GM19372 (cell line): Measurements from ENCODE around the gene TBXAS1.

Source experiments
- ATAC-seq: cut with Tn5 transposase; IDR thresholded peaks from one replicate; pipeline ENCODE4 v1.9.1; 2021; ENCODE audit warnings: mild to moderate bottlenecking, low read depth, moderate library complexity; ENCODE audit not compliant: unreplicated experiment

TBXAS1 gene

DNA sequence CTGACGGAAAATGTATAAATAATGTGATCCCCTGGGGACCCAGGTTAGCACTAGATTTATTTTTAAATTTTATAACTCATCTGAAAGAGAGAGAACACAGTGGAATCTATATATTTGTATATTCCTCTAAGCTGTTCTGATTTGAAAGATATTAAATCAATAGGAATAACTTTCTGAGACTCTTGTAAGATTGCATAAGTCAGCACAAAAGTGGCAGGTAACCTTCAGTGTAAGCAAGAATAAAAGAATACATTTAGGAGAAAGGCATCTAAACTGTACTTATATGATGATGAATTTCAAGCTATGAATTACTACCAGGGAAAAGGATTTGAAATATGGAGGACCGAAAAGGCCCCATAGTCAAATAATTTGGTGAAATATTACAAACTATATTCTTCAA is 112.8 kb downstream of the TBXAS1 start:
- no peak for ATAC-seq

DNA sequence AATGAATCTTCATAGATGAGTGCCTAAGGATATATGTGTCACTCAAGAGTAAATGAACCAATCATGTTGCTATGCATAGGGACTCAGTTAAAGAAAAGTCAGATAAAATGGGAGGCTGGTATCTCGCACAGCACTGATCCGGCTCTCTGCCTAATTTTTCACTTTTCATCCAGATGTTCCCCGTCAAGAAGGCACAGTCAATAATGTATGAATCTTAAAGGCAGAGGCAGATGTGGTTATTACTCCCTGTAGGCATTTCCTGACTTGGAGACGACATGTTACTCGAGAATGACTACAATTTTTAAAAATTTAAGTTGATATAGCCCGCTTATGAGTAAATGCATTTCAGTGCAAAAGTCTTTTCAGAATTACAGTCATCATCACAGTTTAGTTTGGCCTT is 113.6 kb downstream of the TBXAS1 start:
- ATAC-seq: no peak

DNA sequence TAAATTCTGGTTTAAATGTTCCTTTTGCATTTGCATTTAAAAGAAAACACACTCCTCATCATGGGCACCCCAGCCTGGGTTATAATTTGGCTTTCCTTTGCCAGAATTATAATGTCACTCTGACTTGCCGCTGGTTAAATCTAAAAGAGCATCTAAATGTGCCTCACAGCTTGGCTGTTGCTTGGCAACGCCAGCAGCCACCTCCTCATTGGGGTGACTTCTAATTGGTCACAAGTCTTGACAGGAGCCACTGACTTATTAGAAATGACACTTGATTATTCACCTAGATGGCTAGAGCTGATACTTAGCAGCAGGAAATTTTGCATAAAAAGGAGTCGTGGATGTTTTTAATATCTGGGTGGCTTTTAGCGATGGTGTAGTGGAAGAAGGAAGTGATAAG is 114.3 kb downstream of the TBXAS1 start:
- no peak for ATAC-seq

DNA sequence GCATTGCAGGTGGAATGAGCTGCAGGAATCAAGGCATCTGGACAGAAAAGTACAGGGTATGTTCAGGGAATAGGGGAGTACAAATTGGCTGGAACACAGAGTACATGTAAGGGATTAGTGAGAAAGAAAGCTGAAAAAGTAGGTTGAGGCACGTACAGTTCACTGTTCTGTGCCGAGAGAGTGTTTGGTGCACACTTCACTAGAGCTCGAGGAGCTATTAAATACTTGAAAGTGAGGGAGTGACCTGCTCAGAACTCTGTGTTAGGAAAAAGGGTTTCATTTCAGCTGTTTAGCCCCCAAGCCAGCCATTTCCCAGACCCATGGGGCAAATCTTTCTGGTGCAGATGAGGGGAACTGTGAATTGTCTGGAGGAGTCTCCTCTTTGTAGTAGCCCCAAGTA is 115.2 kb downstream of the TBXAS1 start:
- ATAC-seq: no peak

DNA sequence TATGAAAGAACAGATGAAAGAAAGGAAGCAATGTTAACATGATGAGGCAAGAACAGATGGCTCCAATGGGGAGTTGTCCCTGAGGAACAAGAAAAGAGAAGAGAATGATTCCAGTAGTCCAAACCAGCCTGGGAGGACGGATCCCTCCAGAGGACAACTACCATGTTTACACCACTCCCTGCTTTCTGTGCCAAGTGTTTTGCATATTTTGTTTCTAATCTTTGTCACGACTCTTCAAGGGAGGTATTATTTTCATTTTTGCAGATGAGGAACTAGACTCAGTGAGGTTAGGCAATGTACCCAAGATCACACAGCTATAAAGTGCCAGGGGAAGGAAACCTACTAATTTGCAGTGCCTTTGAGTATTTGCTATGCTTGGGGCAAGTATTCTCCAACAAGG is 117.5 kb downstream of the TBXAS1 start:
- no peak for ATAC-seq

DNA sequence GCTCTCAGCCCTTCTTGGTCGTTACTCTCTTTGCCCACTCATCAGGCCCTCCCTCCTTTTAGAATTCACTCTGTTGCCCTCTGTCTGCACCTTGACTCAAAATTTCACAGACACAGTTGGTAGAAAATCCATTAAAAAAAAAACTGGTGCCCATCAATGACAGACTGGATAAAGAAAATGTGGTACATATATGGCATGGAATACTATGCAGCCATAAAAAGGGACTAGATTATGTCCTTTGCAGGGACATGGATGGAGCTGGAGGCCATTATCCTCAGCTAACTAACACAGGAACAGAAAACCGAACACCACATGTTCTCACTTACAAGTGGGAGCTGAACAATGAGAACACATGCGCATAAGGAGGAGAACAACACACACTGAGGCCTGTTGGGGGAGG is 118.0 kb downstream of the TBXAS1 start:
- no peak for ATAC-seq

DNA sequence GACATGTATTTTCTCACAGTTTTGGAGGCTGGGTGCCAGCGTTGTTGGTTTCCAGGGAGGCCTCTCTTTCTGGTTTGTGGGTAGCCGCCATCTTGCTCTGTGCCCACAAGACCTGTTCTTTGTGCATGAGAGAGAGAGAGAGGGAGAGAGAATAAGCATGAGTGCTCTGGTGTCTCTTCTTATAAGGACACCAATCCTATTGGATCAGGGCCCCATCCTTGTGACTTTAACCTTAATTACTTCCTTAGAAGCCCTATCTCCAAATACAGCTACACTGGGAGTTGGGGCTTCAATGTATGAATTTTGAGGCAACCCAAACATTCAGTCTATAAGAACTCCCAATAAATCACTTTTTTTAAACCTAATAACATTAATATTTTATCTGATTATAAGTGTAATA is 119.1 kb downstream of the TBXAS1 start:
- ATAC-seq: no peak

DNA sequence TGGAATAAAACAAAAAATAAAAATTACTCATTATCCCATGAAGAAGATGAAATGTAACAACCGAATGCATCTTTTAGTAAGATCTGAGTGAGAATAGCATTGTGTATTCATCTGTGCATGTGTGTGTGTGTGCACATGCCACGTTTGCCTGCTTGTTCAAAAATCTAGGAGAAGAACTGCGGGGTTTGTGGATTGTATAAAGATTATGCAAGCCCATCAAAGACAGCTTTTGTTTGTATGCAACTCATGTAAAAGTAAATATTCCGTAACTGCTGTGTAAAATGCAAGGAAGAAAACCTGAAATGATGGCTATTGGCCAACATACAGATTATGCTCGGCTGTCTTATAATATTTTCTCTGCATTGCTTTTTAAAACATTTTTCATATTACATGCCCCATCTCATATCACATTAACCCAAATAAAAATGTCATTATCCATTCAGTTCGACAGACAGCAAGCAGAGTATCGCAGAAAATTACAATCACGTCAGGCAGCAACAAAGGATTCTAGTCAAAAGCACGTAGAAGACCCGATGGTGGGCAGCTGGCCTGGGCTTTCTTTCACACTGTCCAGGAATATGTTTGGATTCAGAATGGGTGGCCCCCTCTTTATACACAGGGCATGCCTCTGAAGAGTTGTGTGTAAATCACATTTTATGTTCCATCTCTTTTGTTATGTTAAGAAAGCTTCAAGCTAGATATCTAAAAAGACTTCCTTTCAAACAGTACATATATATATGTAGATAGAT is 119.7 kb downstream of the TBXAS1 start:
- ATAC-seq: no peak

DNA sequence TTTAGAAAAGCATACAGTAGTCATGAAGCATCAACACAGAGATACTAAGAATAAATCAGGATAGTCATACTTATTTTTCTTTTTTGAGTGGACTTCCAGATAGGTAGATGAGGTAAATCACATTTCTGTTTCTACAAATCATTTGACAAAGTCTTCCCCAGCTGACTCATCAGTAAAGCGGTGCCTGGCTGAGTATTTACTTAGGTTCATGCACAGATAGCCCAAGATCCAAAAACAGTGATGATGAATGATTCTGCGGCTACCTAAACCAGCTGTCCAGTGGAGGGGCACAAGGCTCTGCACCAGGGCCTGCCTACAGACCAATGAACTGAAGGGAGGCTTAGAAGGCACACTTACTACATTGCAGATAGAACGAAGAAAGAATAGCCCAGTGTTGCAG is 120.6 kb downstream of the TBXAS1 start:
- no peak for ATAC-seq

DNA sequence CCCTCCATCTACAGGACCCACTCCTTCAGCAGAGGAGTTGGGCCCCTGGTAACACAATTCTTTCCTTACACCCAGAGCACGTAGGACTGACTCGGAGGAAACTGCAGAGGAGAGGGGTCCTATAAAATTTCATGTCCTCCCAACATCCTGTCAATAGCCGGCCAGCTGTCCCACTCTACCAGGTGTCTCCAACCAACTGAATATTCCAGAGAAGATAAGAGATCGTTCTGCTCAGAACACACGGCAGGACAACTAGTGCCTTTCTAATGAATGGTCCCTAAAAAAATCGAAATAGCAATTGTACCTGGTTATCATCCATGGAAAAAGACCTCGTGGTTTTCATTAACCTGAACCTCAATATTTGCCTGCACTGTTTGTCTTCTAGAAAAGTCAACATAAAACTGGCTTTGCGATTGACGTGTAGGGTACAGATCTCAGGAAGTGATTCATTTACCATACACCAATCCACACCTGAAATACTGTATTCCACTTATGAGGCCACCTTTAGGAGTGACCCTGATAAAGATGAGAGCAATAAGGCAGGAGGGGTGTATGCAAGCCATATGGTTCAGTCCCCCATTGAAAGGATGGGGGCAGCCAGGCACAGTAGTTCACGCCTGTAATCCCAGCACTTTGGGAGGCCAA is 121.9 kb downstream of the TBXAS1 start:
- ATAC-seq: no peak

DNA sequence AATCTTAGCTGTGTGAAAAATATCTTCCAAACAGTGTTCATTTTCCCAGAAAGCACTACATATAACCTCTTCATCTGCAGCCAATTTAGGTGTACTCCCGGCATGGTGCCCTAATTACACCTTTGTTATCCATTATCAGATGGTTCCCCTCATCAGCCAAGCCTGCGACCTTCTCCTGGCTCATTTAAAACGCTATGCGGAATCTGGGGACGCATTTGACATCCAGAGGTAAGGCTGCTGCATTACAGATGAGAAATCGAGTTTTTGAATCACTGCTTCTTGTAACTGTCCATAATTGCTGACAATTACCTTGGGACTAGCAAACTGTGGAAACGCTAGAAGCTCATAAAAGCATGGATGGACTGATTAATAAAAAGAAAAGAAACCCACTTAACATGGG is 124.2 kb downstream of the TBXAS1 start:
- ATAC-seq: no peak

DNA sequence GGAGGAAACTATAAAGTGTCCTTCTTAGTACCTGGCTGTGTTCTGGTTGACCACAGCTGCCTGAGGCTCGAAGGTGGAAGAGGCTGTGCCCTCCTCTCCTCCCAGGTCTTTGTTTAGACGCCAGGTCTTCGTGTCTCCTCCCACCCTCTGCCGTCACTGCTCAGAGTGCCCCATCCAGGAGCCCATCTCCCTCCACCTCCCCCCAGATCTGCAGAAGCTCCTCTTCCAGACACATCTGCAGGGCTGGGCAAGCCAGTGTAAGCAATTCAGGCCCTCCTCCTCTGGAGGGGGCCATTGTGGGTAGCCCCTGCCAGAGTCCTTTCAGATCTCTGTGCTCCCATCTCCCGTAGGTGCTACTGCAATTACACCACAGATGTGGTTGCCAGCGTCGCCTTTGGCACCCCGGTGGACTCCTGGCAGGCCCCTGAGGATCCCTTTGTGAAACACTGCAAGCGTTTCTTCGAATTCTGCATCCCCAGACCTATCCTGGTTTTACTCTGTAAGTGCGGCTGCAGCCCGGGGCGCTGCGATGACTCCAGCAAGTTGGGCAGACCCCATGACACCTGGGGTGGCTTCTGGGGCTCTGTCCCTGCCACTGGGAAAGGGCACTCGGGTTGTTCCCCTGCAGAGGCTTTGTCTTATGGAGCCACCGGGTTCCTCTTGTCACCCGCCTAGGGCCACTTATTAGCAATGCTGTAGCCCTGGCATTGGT is 126.2 kb downstream of the TBXAS1 start:
- ATAC-seq: no peak

DNA sequence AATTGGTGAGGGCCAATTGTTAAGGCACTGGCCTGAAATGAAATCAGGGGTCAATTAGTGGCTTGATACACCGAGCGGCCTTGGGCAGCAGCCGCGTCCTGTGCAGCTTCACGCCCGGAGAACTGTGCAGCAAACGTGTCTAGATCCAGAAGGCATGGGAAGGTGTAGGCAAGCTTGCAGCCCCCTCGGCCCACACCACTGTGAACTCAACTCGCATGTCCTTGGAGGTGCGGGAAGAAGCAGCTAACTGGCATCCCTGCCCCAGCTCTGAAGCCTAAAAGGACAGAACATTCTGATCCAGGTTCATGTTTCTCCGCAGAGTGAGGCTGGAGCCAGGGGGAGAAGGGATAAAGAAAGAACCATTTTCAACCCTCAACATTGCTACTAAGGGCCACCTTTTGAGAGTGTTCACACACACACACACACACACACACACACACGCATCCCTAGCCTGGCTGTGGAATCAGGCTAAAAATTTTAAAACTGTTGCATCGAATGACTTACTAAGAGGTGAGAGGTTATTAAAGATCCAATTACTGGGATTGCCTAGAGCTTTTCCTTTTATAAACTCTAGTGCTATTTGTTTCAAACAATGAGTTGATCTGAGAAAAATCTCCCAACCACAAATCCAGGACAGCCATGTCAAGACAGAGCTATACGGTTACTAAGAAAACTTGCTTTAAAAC is 129.7 kb downstream of the TBXAS1 start:
- no peak for ATAC-seq

DNA sequence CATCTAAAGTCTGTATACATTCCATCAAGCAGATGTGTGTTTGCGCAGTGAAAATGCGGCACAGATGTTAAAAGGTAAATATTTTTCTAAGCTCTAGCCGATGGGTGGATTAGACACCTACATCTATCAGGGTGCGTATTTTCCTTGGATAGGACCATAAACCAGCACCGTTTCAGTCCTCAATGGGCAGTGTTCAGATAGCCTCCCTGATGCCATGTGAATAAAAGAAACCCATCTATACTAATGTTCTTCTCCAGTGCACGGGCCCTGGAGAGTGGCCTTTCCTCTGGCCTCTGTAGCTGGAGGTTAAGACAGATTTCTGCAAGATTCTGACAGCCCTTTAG is 130.2 kb downstream of the TBXAS1 start:
- no peak for ATAC-seq

DNA sequence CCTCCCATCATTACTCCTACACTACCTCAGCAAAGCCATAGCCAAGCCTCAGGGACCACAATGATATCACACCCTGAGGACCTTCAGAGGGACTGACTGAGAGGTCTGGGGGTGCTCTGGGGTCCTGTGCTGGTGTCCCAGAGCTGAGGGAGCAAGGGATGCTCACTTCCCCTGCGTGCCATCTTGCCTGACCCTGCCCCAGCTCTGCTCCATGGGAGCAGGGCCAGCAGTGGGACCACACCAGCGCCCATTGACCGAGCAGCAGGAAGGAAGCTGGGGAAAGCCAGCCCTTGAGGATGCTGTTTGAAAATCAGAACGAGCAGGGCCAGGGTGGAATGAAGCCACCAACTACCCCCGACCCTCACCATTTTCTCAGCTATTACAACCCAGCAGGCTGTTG is 130.7 kb downstream of the TBXAS1 start:
- ATAC-seq: no peak

DNA sequence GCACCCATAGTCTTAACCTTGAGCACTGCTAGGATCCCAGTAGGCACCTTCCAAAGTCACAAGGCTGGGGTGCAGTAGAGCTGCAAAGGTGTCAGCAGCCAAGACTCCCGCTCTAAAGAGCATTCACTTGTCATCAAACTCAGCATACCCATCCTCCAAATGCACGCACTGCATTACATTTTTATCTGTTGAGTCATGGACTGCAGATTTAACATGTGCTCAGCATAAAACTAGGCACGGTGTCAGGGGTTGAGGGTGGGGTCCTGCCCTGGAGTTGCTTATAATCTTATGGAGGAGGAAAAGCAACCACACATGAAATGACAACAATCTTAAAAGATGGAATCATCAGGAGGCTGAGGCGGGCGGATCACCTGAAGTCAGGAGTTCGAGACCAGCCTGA is 131.1 kb downstream of the TBXAS1 start:
- ATAC-seq: no peak

DNA sequence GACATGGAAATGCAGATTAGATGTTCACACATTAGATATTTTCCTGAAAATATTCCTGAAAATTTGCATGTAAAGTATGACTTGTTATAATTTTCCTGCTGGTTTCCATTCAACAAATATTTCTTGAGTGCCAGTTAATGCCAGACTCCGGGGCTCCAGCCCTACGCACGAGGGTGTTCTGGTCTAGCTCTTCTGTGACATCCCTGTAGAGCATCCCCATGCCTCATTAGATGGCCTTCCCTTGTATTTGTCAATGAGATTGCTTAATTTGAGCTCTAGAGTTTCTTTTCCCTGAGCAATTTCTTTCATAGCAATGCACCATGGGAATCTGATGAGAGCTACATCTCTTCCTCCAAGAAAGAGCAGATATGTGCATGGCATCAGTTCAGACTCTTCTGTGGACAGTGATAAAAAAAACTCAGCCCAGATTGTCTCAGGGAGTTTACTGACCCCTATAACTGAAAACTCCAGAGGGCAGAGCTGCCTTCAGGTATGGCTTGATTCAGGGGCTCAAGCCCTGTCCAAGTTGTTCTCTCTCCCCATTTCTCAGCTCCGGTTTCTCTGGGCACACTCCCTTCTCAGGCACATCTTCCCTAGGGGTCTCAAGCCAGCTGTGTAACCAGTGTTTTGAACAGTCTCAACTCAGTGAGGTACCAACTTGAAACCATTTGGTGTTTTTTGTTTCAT is 137.0 kb downstream of the TBXAS1 start:
- no peak for ATAC-seq

DNA sequence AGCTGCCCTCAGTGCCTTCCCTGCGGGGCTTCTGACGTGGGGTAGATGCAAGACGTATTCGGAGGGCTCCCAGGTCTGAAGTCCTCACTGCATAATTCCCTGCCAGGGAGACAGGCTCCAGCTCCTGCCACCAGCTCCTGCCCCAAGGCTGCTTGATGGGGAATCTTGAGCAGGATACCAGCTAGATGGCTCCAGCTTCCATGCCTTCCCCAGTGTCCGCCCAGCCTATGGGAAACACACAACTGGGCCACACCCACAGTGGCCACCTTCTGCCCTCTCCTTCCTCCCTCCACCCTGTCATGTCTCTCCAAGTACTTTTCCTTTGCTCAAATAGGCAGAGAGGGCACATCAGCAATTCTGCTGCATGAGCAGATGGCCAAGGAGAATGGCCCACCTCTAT is 137.9 kb downstream of the TBXAS1 start:
- no peak for ATAC-seq

DNA sequence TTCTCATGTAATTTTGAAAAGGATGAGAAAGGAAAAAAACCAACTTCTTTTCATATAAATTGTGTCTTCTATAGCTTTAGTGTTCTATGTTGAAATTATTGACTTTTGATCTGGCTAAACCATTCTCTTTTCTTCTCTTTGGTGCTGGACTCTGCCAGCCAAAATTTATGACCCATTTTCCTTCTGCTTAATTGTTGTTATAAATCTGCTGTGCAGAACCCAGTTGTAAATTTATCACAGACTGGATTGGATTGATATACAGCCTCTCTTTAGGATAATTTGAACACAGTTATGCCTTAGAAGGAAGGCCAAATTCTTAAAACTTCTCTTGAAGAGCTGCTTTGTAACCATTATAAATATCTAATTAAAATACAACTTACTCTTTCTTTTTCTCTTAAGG is 139.9 kb downstream of the TBXAS1 start:
- ATAC-seq: no peak

DNA sequence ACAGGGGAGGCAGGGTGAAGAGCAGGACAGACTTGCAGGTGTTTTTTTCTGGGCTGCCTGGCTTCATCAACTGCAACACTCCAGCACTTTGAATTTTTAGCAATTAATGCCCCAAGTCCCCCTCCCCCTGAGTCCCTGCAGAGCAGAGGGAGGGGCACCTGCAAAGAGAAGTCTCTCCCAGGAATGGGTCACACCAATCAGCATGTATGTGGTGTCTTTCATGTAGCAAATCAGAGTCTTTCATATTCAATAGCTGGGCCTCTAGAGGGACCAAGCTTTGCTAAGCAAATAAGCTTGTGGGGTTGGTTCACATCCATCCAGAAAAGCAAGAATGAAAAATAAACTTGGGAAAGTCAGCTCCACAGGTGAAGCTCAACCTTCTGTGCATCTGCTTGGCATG is 143.0 kb downstream of the TBXAS1 start:
- ATAC-seq: no peak
